ENCODE measurements around the gene PPHLN1.

GRCh38 chr12:42282294-42282693 lies 43.7 kb upstream of the PPHLN1 start:
- TF ChIP-seq CTCF (IDR thresholded peaks at IDR 0.05), result no peak
- no peak for TF ChIP-seq POLR2A (IDR thresholded peaks at IDR 0.05)
